GM12878 (cell line): Measurements from ENCODE around the gene GAREM1. TPM values are rescaled to one million over a fixed set of nuclear protein-coding genes. Genes with fewer than 3 reads are reported as not detected.

Experiments
- ATAC-seq: fragments of 200-7000 bp; cut with Tn5 transposase; 3 replicates; pipeline ENCODE4 v1.9.1; 2020; ENCODE audit warnings: mild to moderate bottlenecking, moderate library complexity
- BruUV-seq: library from RNA; stranded (reverse); fragments of 400-500 nt; replicated peaks from 2 replicates; lab custom pipeline; 2021; lab: Mats Ljungman, UMichigan
- CTCF ChIA-PET: fragments of 300-600 bp; sonication (Branson Sonifier 250); formaldehyde crosslinking; extraction: SDS; loops from one replicate; lab custom pipeline; 2021; ENCODE audit warnings: inconsistent platforms; lab: Yijun Ruan, JAX
- POLR2A ChIA-PET: fragments of 350-600 bp; formaldehyde crosslinking; extraction: SDS; loops from one replicate; lab custom pipeline; 2021; ENCODE audit warnings: inconsistent platforms; lab: Charles Lee
- RAD21 ChIA-PET: fragments of 300-600 bp; sonication (Branson Sonifier 250); formaldehyde crosslinking; loops from one replicate; lab custom pipeline; 2023; ENCODE audit warnings: antibody characterized with exemption; ENCODE audit not compliant: unreplicated experiment; lab: Charles Lee
- SMC1A ChIA-PET: fragments of 300-600 bp; sonication (Branson Sonifier 250); formaldehyde crosslinking; loops from one replicate; lab custom pipeline; 2023; ENCODE audit not compliant: unreplicated experiment, uncharacterized antibody; lab: Charles Lee
- DNase-seq: peaks from one replicate; pipeline ENCODE4 v3.0.0-alpha.2; 2011; ENCODE audit warnings: low read depth, low spot score
- FAIRE-seq: peaks from 3 replicates; lab custom pipeline; 2011; peaks lifted over from hg19 to GRCh38; lab: Jason Lieb, UNC
- H2AFZ ChIP-seq: 2 replicates; pipeline ENCODE4 v1.6.0; 2011; ENCODE audit warnings: low read depth, low read length, control low read depth; ENCODE audit not compliant: control insufficient read depth
- H3K27ac ChIP-seq: 2 replicates; pipeline ENCODE4 v1.5.1; 2011; ENCODE audit warnings: control low read depth; ENCODE audit not compliant: control insufficient read depth, insufficient read depth
- H3K27me3 ChIP-seq, 2 experiments: replicated peaks in 1 of 2; 2 replicates each; pipeline versions ENCODE4 v1.6.0 to v1.6.1; 2011; ENCODE audit warnings: low read length in 1 of 2; ENCODE audit not compliant: control insufficient read depth in 2 of 2, insufficient read depth in 2 of 2
- H3K36me3 ChIP-seq, 2 experiments: 2 replicates each; pipeline ENCODE4 v1.5.1; 2011; ENCODE audit warnings: low read length in 1 of 2; ENCODE audit not compliant: control insufficient read depth in 2 of 2, insufficient read depth in 2 of 2
- H3K4me1 ChIP-seq: 2 replicates; pipeline ENCODE4 v1.6.1; 2011; ENCODE audit warnings: mild to moderate bottlenecking, low read length, moderate library complexity, mixed read lengths; ENCODE audit not compliant: control insufficient read depth, insufficient read depth
- H3K4me2 ChIP-seq: 2 replicates; pipeline ENCODE4 v1.6.0; 2011; ENCODE audit warnings: control low read depth; ENCODE audit not compliant: control insufficient read depth, insufficient read depth
- H3K4me3 ChIP-seq: fragments of 200-600 bp; sonication (generic); 2 replicates; pipeline ENCODE4 v1.5.1; 2016
- H3K79me2 ChIP-seq: 2 replicates; pipeline ENCODE4 v1.6.0; 2011; ENCODE audit warnings: low read length; ENCODE audit not compliant: control insufficient read depth, insufficient read depth
- H3K9ac ChIP-seq: 2 replicates; pipeline ENCODE4 v1.8.0; 2011; ENCODE audit warnings: low read length, control low read depth, mixed read lengths; ENCODE audit not compliant: control insufficient read depth, insufficient read depth
- H3K9me3 ChIP-seq: replicated peaks from 3 replicates; pipeline ENCODE4 v1.5.1; 2011; ENCODE audit warnings: mild to moderate bottlenecking, low read length; ENCODE audit not compliant: control insufficient read depth, insufficient read depth
- H4K20me1 ChIP-seq: 2 replicates; pipeline ENCODE4 v1.6.0; 2011; ENCODE audit not compliant: control insufficient read depth, insufficient read depth
- BCL11A ChIP-seq: IDR thresholded peaks from 2 replicates; pipeline ENCODE4 v1.6.1; 2011; ENCODE audit warnings: low read depth, low read length
- IRF4 ChIP-seq: IDR thresholded peaks from 2 replicates; pipeline ENCODE4 v1.6.1; 2011; ENCODE audit warnings: low read depth, low read length
- JUNB ChIP-seq: IDR thresholded peaks from 2 replicates; pipeline ENCODE4 v1.6.1; 2016; ENCODE audit warnings: antibody characterized with exemption, mild to moderate bottlenecking
- MEF2B ChIP-seq: fragments of 450-650 bp; IDR thresholded peaks from 2 replicates; pipeline ENCODE4 v1.6.1; 2018; ENCODE audit warnings: mild to moderate bottlenecking, moderate library complexity; ENCODE audit not compliant: partially characterized antibody, poor library complexity, severe bottlenecking
- ZNF207 ChIP-seq: fragments of 450-650 bp; IDR thresholded peaks from 2 replicates; pipeline ENCODE4 v1.6.1; 2014; ENCODE audit warnings: antibody characterized with exemption, mild to moderate bottlenecking, borderline replicate concordance
- WGBS: methylation state at CpG from one replicate; pipeline ENCODE4 v1.1.6; 2016; ENCODE audit warnings: low lambda C conversion rate; ENCODE audit not compliant: insufficient replicate concordance, insufficient coverage; ENCODE audit errors: missing lambda C conversion rate; 5-methylcytosine and 5-hydroxymethylcytosine counted together
- in situ Hi-C: fragments of 300-500 bp; cut with MboI; formaldehyde crosslinking; loops from 9 replicates; pipeline ENCODE4 v1.14.3; 2018; ENCODE audit warnings: mixed read lengths
- intact Hi-C: fragments of 100-400 bp; cut with micrococcal nuclease; formaldehyde crosslinking; loops from one replicate; pipeline ENCODE4 v1.14.2; 2022; ENCODE audit not compliant: unreplicated experiment
- polyA plus RNA-seq, 11 experiments: library from polyadenylated mRNA; depleted of rRNA in 4 of 11; unstranded in 6 of 11; stranded (reverse) in 5 of 11; fragments of >200 nt; fragmentation: Nextera tagmentation in 4 of 11; fragmentation: Illumina TruSeq in 1 of 11; extraction: Ambion mirVana in 4 of 11; extraction: Trizol in 1 of 11; gene quantifications; 1 replicate in 1 of 11; 2 replicates in 10 of 11; pipeline versions ENCODE4 v1.2.1 to v1.2.3, GENCODE V29; 2011 to 2016; ENCODE audit warnings: inconsistent platforms in 2 of 11, missing spikeins in 2 of 11, low read depth in 1 of 11
- total RNA-seq, 4 experiments: library from RNA; depleted of rRNA in 3 of 4; stranded (reverse); fragments of >200 nt in 3 of 4; fragmentation: Illumina TruSeq in 1 of 4; extraction: Trizol in 1 of 4; gene quantifications; 2 replicates each; pipeline versions ENCODE4 v1.2.1 to v1.2.3, GENCODE V29; 2013 to 2021

The GAREM1 gene
- total and polyA plus RNA-seq, 10 of the 15 experiments (the other 5 are each of a cell fraction or from before 2014, with no cell fraction given), result 0.05 to 0.29 (median 0.05) TPM; not detected in 7

- TF ChIP-seq MEF2B (no peak), BCL11A (no peak), ZNF207 (no peak)
- FAIRE-seq, result no peak
- ChIA-PET POLR2A (no interaction called here), RAD21 (no interaction called here), SMC1A (interaction anchor here (2.0 kb wide), 1 partner anchor 14 kb away, joined by 6 read pairs; no protein-coding TSS in a partner anchor), CTCF (interaction anchor here (0.9 kb wide), 1 partner anchor 14 kb away, joined by 3 read pairs; no protein-coding TSS in a partner anchor)
- no peaks in the 10 kb centered on the region for H3K79me2 ChIP-seq
- H3K4me3 ChIP-seq, result no peak overlapping the region
- DNase-seq, result no peak
- H4K20me1 ChIP-seq, result no peaks in the 10 kb centered on the region
- no peak overlapping the region for H2AFZ ChIP-seq
- no TSS peak for BruUV-seq
- no peak overlapping the region for H3K4me2 ChIP-seq
- H3K9ac ChIP-seq, result no peak overlapping the region
- intact Hi-C loops (no loop called here), in situ Hi-C loops (no loop called here)
- no peaks in the 10 kb centered on the region for H3K9me3 ChIP-seq
- H3K27me3 ChIP-seq, result no peaks in the 10 kb centered on the region
- H3K4me1 ChIP-seq, result 0 out of 2 replicates have a peak, but pooled peaks cover 4% of the 10 kb centered on the region
- no peaks in the 10 kb centered on the region for H3K36me3 ChIP-seq
- no peak for ATAC-seq
- 61% methylated on average over 5 of the region's 5 CpGs for WGBS
- H3K27ac ChIP-seq, result no peak overlapping the region
These were observed 167.9 kb downstream of the GAREM1 start for GRCh38 chr18:32302806-32303205.

- Histone ChIP-seq H3K9me3 (no peaks in the 10 kb centered on the region), H3K27ac (no peak overlapping the region), H4K20me1 (no peaks in the 10 kb centered on the region), H3K27me3 (no peaks in the 10 kb centered on the region), H3K9ac (no peak overlapping the region), H3K4me1 (0 out of 2 replicates have a peak, but pooled peaks cover 4% of the 10 kb centered on the region), H3K4me3 (no peak overlapping the region), H3K4me2 (no peak overlapping the region), H3K79me2 (no peaks in the 10 kb centered on the region), H3K36me3 (no peaks in the 10 kb centered on the region), H2AFZ (no peak overlapping the region)
- ATAC-seq (peak; percentile 69), FAIRE-seq (peak; percentile 54), DNase-seq (no peak)
- no peak for TF ChIP-seq IRF4
- peak; percentile 56; the same call in 1 of the 2 replicates for TF ChIP-seq JUNB
- POLR2A ChIA-PET, result no interaction called here
- CTCF ChIA-PET, result no interaction called here
- 0% methylated on average over 2 of the region's 2 CpGs for WGBS
- RAD21 ChIA-PET, result no interaction called here
- in situ Hi-C loops (no loop called here), intact Hi-C loops (no loop called here)
- no TSS peak for BruUV-seq
- SMC1A ChIA-PET, result interaction anchor here (2.0 kb wide), 1 partner anchor 13 kb away, joined by 6 read pairs; no protein-coding TSS in a partner anchor
These were observed 168.5 kb downstream of the GAREM1 start for GRCh38 chr18:32301976-32302743.
